Peyer's patch (tissue), 4 donors: ENCODE data around the gene PTCH1.

Experiments
- CTCF ChIP-seq, 6 experiments: fragments of 450-650 bp in 4 of 6; fragments of 200-600 bp in 2 of 6; sonication (generic) in 1 of 6; IDR thresholded peaks; one replicate each; pipeline ENCODE4 v1.5.1; 2017 to 2019; ENCODE audit warnings: antibody characterized with exemption in 6 of 6, mild to moderate bottlenecking in 3 of 6, moderate library complexity in 1 of 6
- POLR2A ChIP-seq, 2 donors: fragments of 450-650 bp; IDR thresholded peaks; one replicate each; pipeline ENCODE4 v1.5.1; 2017; ENCODE audit warnings: antibody characterized with exemption in 2 of 2, mild to moderate bottlenecking in 2 of 2, moderate library complexity in 2 of 2

GRCh38 chr9:95496687-95497086 is 20.1 kb downstream of the PTCH1 start:
- no peak for TF ChIP-seq CTCF (IDR thresholded peaks at IDR 0.05)
- no peak for TF ChIP-seq POLR2A (IDR thresholded peaks at IDR 0.05)
